Activated CD4-positive, alpha-beta T cell treated with anti-CD3 and anti-CD28 coated beads, Interleukin-2, amount 50 U/mL, for 16 hours (primary cell): Measurements from ENCODE around the gene CHRNB1.

Experiments
- DNase-seq: peaks from one replicate; pipeline ENCODE4 v3.0.0-alpha.2; 2020

CHRNB1 gene

DNA sequence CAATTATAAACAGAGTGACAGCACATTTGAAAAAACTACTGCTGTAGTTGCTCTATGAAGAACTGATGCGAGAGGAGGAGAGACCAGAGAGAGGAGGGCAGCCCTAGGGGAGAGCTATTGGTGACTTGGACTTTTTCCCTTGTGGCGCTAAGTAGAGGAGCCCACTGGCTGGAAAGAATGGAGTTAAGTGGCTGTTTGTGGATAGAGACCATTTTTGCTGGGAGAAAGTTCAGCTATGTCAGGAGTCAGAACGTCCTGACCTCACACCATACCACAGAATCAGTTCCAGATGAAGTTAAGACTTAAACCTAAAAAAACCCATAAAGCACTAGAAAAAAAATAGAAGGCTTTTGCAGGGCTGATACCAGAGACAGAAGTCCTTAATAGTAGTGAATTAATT lies 41.3 kb downstream of the CHRNB1 start:
- DNase-seq, result no peak

DNA sequence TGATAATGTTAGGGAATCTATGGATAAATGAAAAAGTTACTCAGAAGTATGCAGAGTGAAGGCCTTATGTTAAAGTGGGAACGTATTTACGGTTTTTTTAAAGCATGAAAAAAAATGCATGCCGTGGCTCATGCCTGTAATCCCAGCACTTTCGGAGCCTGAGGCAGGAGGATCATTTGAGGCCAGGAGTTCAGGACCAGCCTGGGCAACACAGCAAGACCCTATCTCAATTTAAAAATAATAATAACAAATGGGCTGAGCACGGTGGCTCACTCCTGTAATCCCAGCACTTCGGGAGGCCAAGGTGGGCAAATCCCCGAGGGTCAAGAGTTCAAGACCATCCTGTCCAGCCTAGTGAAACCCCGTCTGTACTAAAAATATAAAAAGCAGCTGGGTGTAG lies 45.3 kb downstream of the CHRNB1 start:
- no peak for DNase-seq

GRCh38 chr17:7491583-7491982 lies 46.7 kb downstream of the CHRNB1 start:
- DNase-seq, result no peak

DNA sequence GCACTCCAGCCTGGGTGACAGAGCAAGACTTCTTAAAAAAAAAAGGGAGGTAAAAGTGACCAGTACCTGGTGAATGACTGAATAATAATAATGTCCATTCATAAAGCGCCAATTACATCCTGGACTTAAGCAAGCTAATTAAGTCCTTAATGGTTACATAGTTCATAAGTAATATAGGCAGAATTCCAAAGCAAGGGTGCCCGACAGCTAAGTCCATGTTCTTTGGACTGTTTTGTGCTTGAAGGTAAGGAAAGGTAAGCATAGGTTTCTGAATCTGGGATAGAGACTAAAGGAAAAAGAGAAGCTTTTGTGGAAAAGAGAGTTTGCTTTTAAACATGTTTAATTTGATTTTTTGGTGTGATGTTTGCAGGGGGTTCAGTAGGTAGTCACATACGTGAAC lies 49.1 kb downstream of the CHRNB1 start:
- DNase-seq, result no peak

- DNase-seq, result no peak
These were observed 51.1 kb downstream of the CHRNB1 start for GRCh38 chr17:7495906-7496434.

- DNase-seq, result no peak
These were observed 51.8 kb downstream of the CHRNB1 start for GRCh38 chr17:7496470-7497183.

DNA sequence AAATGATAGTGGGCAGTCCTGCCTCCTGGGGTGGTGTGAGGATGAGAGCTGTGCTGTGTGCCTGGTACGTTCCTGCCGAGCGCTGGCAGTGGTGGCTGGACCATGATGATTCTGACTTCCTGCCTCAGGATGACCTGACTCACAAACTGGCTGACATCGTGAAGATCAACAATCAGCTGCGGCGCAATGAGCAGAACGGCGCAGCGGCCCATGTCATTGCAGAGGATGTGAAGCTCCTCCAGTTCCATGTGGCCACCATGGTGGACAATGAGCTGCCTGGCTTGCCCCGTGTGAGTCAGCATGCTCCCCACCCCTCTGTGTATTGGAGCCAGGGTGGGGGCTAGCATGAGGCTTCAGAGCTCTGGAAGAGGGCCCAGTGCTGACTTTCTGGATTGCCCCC lies 52.4 kb downstream of the CHRNB1 start:
- DNase-seq, result no peak

DNA sequence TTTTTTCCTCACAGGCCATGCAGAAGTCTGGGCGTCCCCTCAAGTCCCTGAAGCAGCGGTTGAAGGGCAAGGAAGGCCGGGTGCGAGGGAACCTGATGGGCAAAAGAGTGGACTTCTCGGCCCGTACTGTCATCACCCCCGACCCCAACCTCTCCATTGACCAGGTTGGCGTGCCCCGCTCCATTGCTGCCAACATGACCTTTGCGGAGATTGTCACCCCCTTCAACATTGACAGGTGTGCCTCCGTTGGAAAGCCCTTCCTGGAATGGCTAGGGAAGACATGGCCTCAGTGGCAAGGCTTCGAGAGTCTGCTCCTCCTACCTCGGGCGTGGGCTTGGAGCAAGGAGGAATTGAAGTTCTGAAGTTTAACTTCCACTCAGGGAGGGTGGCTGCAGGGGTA lies 52.8 kb downstream of the CHRNB1 start:
- DNase-seq, result no peak

- no peak for DNase-seq
These were observed 54.3 kb downstream of the CHRNB1 start for GRCh38 chr17:7499161-7499560.

DNA sequence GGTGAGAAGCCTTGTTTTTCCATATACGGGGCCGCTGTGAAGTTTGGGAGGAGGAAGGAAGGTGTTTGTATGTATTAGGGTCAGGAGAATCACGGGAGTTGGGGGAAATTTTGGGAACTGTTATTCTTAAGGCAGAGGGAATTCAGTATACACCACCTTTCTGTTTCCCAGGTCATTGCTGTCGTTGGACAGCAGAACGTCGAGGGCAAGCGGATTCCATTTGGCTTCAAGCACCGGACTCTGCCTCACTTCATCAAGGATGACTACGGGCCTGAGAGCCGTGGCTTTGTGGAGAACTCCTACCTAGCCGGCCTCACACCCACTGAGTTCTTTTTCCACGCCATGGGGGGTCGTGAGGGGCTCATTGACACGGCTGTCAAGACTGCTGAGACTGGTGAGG lies 56.9 kb downstream of the CHRNB1 start:
- no peak for DNase-seq

GRCh38 chr17:7502171-7502847 lies 57.4 kb downstream of the CHRNB1 start:
- DNase-seq, result no peak

DNA sequence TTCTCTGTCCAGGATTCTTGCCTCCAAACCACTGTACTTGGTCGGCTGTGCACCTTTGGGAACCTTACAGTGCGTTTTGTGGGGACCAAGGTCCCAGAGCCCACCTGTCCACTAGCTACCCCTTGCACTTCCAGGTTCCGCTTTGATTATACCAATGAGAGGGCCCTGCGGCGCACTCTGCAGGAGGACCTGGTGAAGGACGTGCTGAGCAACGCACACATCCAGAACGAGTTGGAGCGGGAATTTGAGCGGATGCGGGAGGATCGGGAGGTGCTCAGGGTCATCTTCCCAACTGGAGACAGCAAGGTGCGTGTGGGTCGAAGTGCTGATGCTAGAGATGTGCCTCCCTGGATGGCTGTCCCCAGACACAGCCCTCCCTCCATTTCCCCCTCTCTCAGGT lies 58.1 kb downstream of the CHRNB1 start:
- DNase-seq, result no peak

DNA sequence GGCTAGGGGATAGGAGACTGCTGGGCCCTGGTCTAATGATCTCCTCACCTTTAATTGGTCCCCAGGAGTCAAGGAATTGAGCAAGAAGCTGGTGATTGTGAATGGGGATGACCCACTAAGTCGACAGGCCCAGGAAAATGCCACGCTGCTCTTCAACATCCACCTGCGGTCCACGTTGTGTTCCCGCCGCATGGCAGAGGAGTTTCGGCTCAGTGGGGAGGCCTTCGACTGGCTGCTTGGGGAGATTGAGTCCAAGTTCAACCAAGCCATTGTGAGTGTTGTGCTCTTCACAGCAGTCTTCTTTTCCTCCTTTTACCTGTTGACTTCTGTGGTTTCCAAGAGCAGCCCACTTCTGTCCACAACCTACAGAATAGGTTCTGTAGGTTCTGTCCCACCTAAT lies 58.7 kb downstream of the CHRNB1 start:
- no peak for DNase-seq
